HepG2 (cell line): ENCODE results near the gene ATP2B3. TPM values are rescaled to one million over a fixed set of nuclear protein-coding genes. Genes with fewer than 3 reads are reported as not detected.
A peak's percentile ranks its signal among the peaks of the same experiment; 100 is the strongest.

Experiments
- ATAC-seq: fragments of 200-7000 bp; cut with Tn5 transposase; 3 replicates; pipeline ENCODE4 v1.9.1; 2020; ENCODE audit warnings: mild to moderate bottlenecking, moderate library complexity
- BruUV-seq: library from RNA; stranded (reverse); fragments of 400-500 nt; replicated peaks from 2 replicates; lab custom pipeline; 2021; lab: Mats Ljungman, UMichigan
- CTCF ChIA-PET: fragments of 300-600 bp; formaldehyde crosslinking; extraction: SDS; loops from one replicate; lab custom pipeline; 2021; ENCODE audit warnings: low total read pairs, inconsistent platforms, low intra/inter-chr PET ratio; lab: Yijun Ruan, JAX
- POLR2A ChIA-PET: fragments of 350-600 bp; sonication (Branson Sonifier 250); formaldehyde crosslinking; loops from one replicate; lab custom pipeline; 2020; ENCODE audit warnings: antibody characterized with exemption, inconsistent platforms; lab: Yijun Ruan, JAX
- DNase-seq: peaks from one replicate; pipeline ENCODE4 v3.0.0-alpha.2; 2015; ENCODE audit warnings: low spot score
- FAIRE-seq: peaks from 3 replicates; lab custom pipeline; 2011; peaks lifted over from hg19 to GRCh38; lab: Jason Lieb, UNC
- H2AFZ ChIP-seq: one replicate; pipeline ENCODE4 v1.6.1; 2011; ENCODE audit warnings: low read length, inconsistent platforms
- H3K27ac ChIP-seq: fragments of 300-600 bp; 3 replicates; pipeline ENCODE4 v1.8.0; 2011; ENCODE audit warnings: mixed run types, mild to moderate bottlenecking, mixed read lengths, low read length, inconsistent platforms; ENCODE audit not compliant: insufficient read depth; ENCODE audit errors: extremely low read length
- H3K27me3 ChIP-seq, 2 experiments: fragments of 200-600 bp in 1 of 2; 2 replicates in 1 of 2; 3 replicates in 1 of 2; pipeline versions ENCODE4 v1.6.0 to v1.8.0; 2011; ENCODE audit warnings: low read length in 2 of 2, mild to moderate bottlenecking in 2 of 2, moderate library complexity in 2 of 2, inconsistent platforms in 1 of 2; ENCODE audit not compliant: insufficient read depth in 2 of 2, control insufficient read depth in 1 of 2
- H3K36me3 ChIP-seq, 2 experiments: fragments of 200-600 bp in 1 of 2; replicated peaks in 1 of 2; 2 replicates in 1 of 2; 3 replicates in 1 of 2; pipeline versions ENCODE4 v1.5.1 to v1.8.0; 2011; ENCODE audit warnings: low read length in 2 of 2, inconsistent platforms in 1 of 2; ENCODE audit not compliant: insufficient read depth in 2 of 2, control insufficient read depth in 1 of 2
- H3K4me1 ChIP-seq: 2 replicates; pipeline ENCODE4 v1.5.1; 2012; ENCODE audit warnings: low read length, inconsistent platforms; ENCODE audit not compliant: insufficient read depth
- H3K4me2 ChIP-seq: 2 replicates; pipeline ENCODE4 v1.6.0; 2011; ENCODE audit warnings: low read depth, low read length, inconsistent platforms
- H3K4me3 ChIP-seq, 3 experiments: fragments of 200-600 bp in 1 of 3; sonication (generic), shearing (Covaris generic) in 1 of 3; replicated peaks in 1 of 3; 2 replicates each; pipeline ENCODE4 v1.5.1; 2011 to 2016; ENCODE audit warnings: low read length in 3 of 3, inconsistent platforms in 2 of 3, low read depth in 2 of 3, mild to moderate bottlenecking in 2 of 3, control low read depth in 1 of 3, mixed read lengths in 1 of 3; ENCODE audit not compliant: insufficient read depth in 1 of 3
- H3K79me2 ChIP-seq: one replicate; pipeline ENCODE4 v1.6.1; 2011; ENCODE audit warnings: low read length, inconsistent platforms; ENCODE audit not compliant: insufficient read depth
- H3K9ac ChIP-seq: 2 replicates; pipeline ENCODE4 v1.6.0; 2011; ENCODE audit warnings: mild to moderate bottlenecking, low read depth, low read length, inconsistent platforms; ENCODE audit not compliant: insufficient read depth
- H3K9me3 ChIP-seq: 2 replicates; pipeline ENCODE4 v1.5.1; 2012; ENCODE audit warnings: mild to moderate bottlenecking, low read length
- H4K20me1 ChIP-seq: 2 replicates; pipeline ENCODE4 v1.6.0; 2011; ENCODE audit warnings: inconsistent platforms, mild to moderate bottlenecking, low read length, moderate library complexity; ENCODE audit not compliant: insufficient read depth
- PRPF4 ChIP-seq: fragments of 200-400 bp; formaldehyde crosslinking; IDR thresholded peaks from 2 replicates; pipeline ENCODE4 v1.6.1; 2016; ENCODE audit warnings: low read length, low read depth; ENCODE audit not compliant: poor library complexity, severe bottlenecking
- SMYD3 ChIP-seq: sonication (generic); formaldehyde crosslinking; IDR thresholded peaks from 2 replicates; pipeline ENCODE4 v1.8.1; 2023; ENCODE audit warnings: mild to moderate bottlenecking, missing genetic modification reagents
- SNAI1 ChIP-seq: sonication (generic); formaldehyde crosslinking; IDR thresholded peaks from 2 replicates; pipeline ENCODE4 v1.5.0; 2020; ENCODE audit warnings: mild to moderate bottlenecking, missing genetic modification reagents, borderline replicate concordance
- STAG1 ChIP-seq: sonication (generic); formaldehyde crosslinking; IDR thresholded peaks from 2 replicates; pipeline ENCODE4 v1.4.0; 2020; ENCODE audit warnings: missing genetic modification reagents
- TCF7 ChIP-seq: sonication (generic); IDR thresholded peaks from 2 replicates; pipeline ENCODE4 v1.6.1; 2016; ENCODE audit warnings: antibody characterized with exemption, low read depth
- ZFX ChIP-seq: sonication (generic); formaldehyde crosslinking; IDR thresholded peaks from 2 replicates; pipeline ENCODE4 v1.4.0; 2020; ENCODE audit warnings: mild to moderate bottlenecking, low read depth, missing genetic modification reagents, moderate library complexity
- ZNF124 ChIP-seq: sonication (generic); formaldehyde crosslinking; IDR thresholded peaks from 2 replicates; pipeline ENCODE4 v1.4.0; 2020; ENCODE audit warnings: missing genetic modification reagents
- ZNF546 ChIP-seq: sonication (generic); formaldehyde crosslinking; conservative IDR thresholded peaks from 2 replicates; pipeline ENCODE4 v1.8.1; 2023; ENCODE audit warnings: mild to moderate bottlenecking, missing genetic modification reagents
- ZNF619 ChIP-seq: sonication (generic); formaldehyde crosslinking; IDR thresholded peaks from 2 replicates; pipeline ENCODE4 v1.4.0; 2020; ENCODE audit warnings: mild to moderate bottlenecking, missing genetic modification reagents
- whole genome bisulfite sequencing: methylation state at CpG from one replicate; pipeline ENCODE4 v1.1.6; 2017; ENCODE audit warnings: low lambda C conversion rate; 5-methylcytosine and 5-hydroxymethylcytosine counted together
- in situ Hi-C: cut with HindIII; loops from 2 replicates; pipeline ENCODE4 v1.10.0; 2017; ENCODE audit warnings: low pct_unique_long_range_greater_than_20kb; ENCODE audit not compliant: extremely low pct_ligation_motif_present
- intact Hi-C: fragments of 100-400 bp; cut with micrococcal nuclease; formaldehyde crosslinking; loops from one replicate; pipeline ENCODE4 v1.10.0; 2022; ENCODE audit not compliant: unreplicated experiment
- polyA plus RNA-seq, 8 experiments: library from polyadenylated mRNA; depleted of rRNA in 3 of 8; stranded (reverse) in 7 of 8; unstranded in 1 of 8; fragments of >200 nt; fragmentation: Illumina TruSeq in 4 of 8; extraction: Trizol in 4 of 8; gene quantifications; 2 replicates each; pipeline versions ENCODE4 v1.2.1 to v1.2.3, GENCODE V29; 2011 to 2016; ENCODE audit warnings: low read depth in 4 of 8, missing spikeins in 1 of 8, mixed read lengths in 1 of 8; ENCODE audit not compliant: insufficient read depth in 1 of 8
- total RNA-seq, 5 experiments: library from RNA; depleted of rRNA; stranded (reverse); fragments of >200 nt; fragmentation: Illumina TruSeq; extraction: Trizol; gene quantifications; 2 replicates each; pipeline ENCODE4 v1.2.3, GENCODE V29; 2016; ENCODE audit warnings: low read depth in 1 of 5
- TF ChIP-seq, protein P1 (sequence below): fragments of 450-650 bp; IDR thresholded peaks from 2 replicates; pipeline ENCODE4 v1.6.1; 2017
- TF ChIP-seq, protein P2 (sequence below): sonication (generic); formaldehyde crosslinking; IDR thresholded peaks from 2 replicates; pipeline ENCODE4 v1.4.0; 2020; ENCODE audit warnings: mild to moderate bottlenecking, missing genetic modification reagents

ATP2B3 gene
- total and polyA plus RNA-seq, 2 of the 13 experiments (the other 11 are each of a cell fraction or from before 2014, with no cell fraction given) = not detected

DNA sequence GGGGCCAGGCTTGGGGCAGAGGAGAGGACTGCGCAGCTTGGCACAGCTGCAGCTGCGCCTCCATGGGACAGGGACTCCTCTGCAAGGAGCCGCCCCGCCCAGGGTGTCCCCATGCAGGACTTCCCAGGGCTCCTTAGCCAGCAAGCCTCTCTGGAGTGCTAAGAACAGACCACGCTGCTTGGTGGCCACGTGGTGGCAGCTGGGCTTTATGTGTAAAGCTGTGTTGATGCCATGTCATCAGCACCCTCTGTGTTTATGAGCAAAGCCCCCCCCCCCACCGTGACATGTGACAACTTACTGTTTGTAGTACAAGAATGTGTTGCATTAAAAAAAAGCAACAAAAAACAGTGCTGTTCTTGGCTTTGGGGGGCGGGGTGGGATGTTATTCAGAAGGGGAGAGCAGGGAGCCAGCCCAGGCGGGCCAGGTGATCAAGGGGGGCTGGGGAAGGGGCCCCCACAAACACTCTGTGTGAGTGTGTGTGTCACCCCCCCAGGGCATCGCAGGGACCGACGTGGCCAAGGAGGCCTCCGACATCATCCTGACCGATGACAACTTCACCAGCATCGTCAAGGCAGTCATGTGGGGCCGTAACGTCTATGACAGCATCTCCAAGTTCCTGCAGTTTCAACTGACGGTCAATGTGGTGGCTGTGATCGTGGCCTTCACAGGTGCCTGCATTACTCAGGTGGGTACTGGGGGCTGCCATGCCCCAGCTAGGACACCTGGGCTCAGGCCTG, 40.3 kb downstream of the ATP2B3 start:
- POLR2A ChIA-PET = no interaction called here
- H3K36me3 ChIP-seq = no peaks in the 10 kb centered on the region
- FAIRE-seq (no peak), DNase-seq (no peak), ATAC-seq (no peak)
- no peaks in the 10 kb centered on the region for H3K79me2 ChIP-seq
- CTCF ChIA-PET = no interaction called here
- H3K4me2 ChIP-seq = no peak overlapping the region
- H2AFZ ChIP-seq = no peak overlapping the region
- H3K27me3 ChIP-seq = peaks cover 0 to 37% of the 10 kb centered on the region in 2 experiments; a peak in 3 of 5 replicates
- no peak overlapping the region for H3K27ac ChIP-seq
- H4K20me1 ChIP-seq = no peaks in the 10 kb centered on the region
- in situ Hi-C loops (loop anchor here (5.0 kb wide), 1 partner anchor 110 kb away; no protein-coding TSS in a partner anchor), intact Hi-C loops (no loop called here)
- no peaks in the 10 kb centered on the region for H3K9me3 ChIP-seq
- no peak overlapping the region for H3K4me3 ChIP-seq
- no peak overlapping the region for H3K9ac ChIP-seq
- WGBS = no CpG with 5 or more reads among the region's 19 CpGs
- TF ChIP-seq PRPF4 (no peak), STAG1 (peak; percentile 31)
- no TSS peak for BruUV-seq
- peaks cover 5% of the 10 kb centered on the region; the same call in 1 of the 2 replicates for H3K4me1 ChIP-seq

DNA sequence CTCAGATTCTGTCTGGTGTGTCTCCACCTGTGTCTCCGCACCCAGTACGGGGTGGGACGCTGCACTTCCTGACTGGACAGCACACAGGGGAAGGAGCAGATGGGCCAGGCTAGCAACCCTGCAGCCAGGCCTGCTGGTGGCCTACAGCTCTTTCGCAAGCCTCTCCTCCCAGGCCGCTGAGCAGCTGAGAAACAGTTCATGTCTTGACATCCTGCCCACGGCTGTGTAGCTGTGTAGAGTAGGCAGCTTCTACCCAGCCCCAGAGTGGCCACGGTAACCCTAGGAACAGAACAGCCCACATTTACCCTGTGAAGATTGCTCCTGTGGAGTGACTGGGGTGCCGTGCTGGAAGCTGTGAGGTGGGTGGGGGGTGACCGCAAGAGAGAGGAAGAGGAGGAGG, 42.6 kb downstream of the ATP2B3 start:
- FAIRE-seq (no peak), ATAC-seq (no peak), DNase-seq (no peak)
- Histone ChIP-seq H3K36me3 (no peaks in the 10 kb centered on the region), H3K4me1 (peaks cover 4% of the 10 kb centered on the region), H3K27ac (no peak overlapping the region), H3K79me2 (no peaks in the 10 kb centered on the region), H3K27me3 (peaks cover 0 to 35% of the 10 kb centered on the region in 2 experiments; a peak in 2 of 5 replicates), H3K4me3 (no peak overlapping the region), H3K4me2 (no peak overlapping the region), H4K20me1 (no peaks in the 10 kb centered on the region), H3K9me3 (no peaks in the 10 kb centered on the region), H3K9ac (no peak overlapping the region), H2AFZ (no peak overlapping the region)
- intact Hi-C loops (no loop called here), in situ Hi-C loops (loop anchor here (5.0 kb wide), 2 partner anchors 47 to 107 kb away; no protein-coding TSS in a partner anchor)
- no TSS peak for BruUV-seq
- CTCF ChIA-PET = no interaction called here
- POLR2A ChIA-PET = no interaction called here
- no peak for TF ChIP-seq TCF7
- TF ChIP-seq, protein P1, sequence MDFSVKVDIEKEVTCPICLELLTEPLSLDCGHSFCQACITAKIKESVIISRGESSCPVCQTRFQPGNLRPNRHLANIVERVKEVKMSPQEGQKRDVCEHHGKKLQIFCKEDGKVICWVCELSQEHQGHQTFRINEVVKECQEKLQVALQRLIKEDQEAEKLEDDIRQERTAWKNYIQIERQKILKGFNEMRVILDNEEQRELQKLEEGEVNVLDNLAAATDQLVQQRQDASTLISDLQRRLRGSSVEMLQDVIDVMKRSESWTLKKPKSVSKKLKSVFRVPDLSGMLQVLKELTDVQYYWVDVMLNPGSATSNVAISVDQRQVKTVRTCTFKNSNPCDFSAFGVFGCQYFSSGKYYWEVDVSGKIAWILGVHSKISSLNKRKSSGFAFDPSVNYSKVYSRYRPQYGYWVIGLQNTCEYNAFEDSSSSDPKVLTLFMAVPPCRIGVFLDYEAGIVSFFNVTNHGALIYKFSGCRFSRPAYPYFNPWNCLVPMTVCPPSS = no peak
- TF ChIP-seq SNAI1 (CRISPR knock-in tag) = no peak
- TF ChIP-seq SMYD3 = no peak
- no peak for TF ChIP-seq ZNF124
- TF ChIP-seq ZNF546 (CRISPR knock-in tag) = no peak
- TF ChIP-seq ZFX (CRISPR knock-in tag) = no peak
- TF ChIP-seq ZNF619 = no peak
- TF ChIP-seq, protein P2, sequence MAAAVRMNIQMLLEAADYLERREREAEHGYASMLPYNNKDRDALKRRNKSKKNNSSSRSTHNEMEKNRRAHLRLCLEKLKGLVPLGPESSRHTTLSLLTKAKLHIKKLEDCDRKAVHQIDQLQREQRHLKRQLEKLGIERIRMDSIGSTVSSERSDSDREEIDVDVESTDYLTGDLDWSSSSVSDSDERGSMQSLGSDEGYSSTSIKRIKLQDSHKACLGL (CRISPR knock-in tag) = no peak
- WGBS = 100% methylated on average over 1 of the region's 9 CpGs
